Activated T-helper 17 cell treated with anti-CD3 and anti-CD28 coated beads, Interleukin-2, amount 50 U/mL, for 72 hours (primary cell): ENCODE measurements around the gene TRANK1. TPM values are rescaled to one million over a fixed set of nuclear protein-coding genes. Genes with fewer than 3 reads are reported as not detected.
"Not testable (repeated sequence)": the region's sequence is repeated elsewhere in the genome, so short reads cannot be mapped to it uniquely, and the experiment has no call there.

Source experiments
- ATAC-seq: fragments of 150-1000 bp; cut with Tn5 transposase; replicated peaks from 2 replicates; pipeline ENCODE4 v1.10.0; 2021; ENCODE audit warnings: mild to moderate bottlenecking, moderate library complexity
- H3K27ac Mint-ChIP-seq: one replicate; pipeline ENCODE4 v1.8.0; 2022; ENCODE audit warnings: mixed read lengths
- H3K27me3 Mint-ChIP-seq: one replicate; pipeline ENCODE4 v1.8.0; 2022; ENCODE audit warnings: mixed read lengths
- H3K36me3 Mint-ChIP-seq: one replicate; pipeline ENCODE4 v1.8.0; 2022; ENCODE audit warnings: low read depth, mild to moderate bottlenecking, mixed read lengths
- H3K4me1 Mint-ChIP-seq: one replicate; pipeline ENCODE4 v1.8.0; 2022; ENCODE audit warnings: mixed read lengths
- H3K4me3 Mint-ChIP-seq: one replicate; pipeline ENCODE4 v1.8.0; 2022; ENCODE audit warnings: mild to moderate bottlenecking, mixed read lengths
- H3K9me3 Mint-ChIP-seq: one replicate; pipeline ENCODE4 v1.8.0; 2022; ENCODE audit warnings: mixed read lengths
- total RNA-seq, 2 donors: library from RNA; stranded (reverse); gene quantifications; one replicate each; pipeline ENCODE4 v1.2.3, GENCODE V29; 2022

The TRANK1 gene
- total RNA-seq, 2 donors from 2014 or later, result 12.3 to 12.8 TPM

- ATAC-seq, result no peak
- H3K4me1 Mint-ChIP-seq, result peaks cover 14% of the 10 kb centered on the region
- no peak overlapping the region for H3K27ac Mint-ChIP-seq
- H3K27me3 Mint-ChIP-seq, result no peaks in the 10 kb centered on the region
- no peaks in the 10 kb centered on the region for H3K9me3 Mint-ChIP-seq
- no peaks in the 10 kb centered on the region for H3K36me3 Mint-ChIP-seq
- H3K4me3 Mint-ChIP-seq, result no peak overlapping the region
Observed at GRCh38 chr3:36965440-36965839, 20.6 kb upstream of the TRANK1 start.

- Mint-ChIP-seq H3K9me3 (no peaks in the 10 kb centered on the region), H3K4me3 (no peak overlapping the region), H3K36me3 (no peaks in the 10 kb centered on the region), H3K27ac (no peak overlapping the region), H3K27me3 (no peaks in the 10 kb centered on the region), H3K4me1 (peaks cover 11% of the 10 kb centered on the region)
- ATAC-seq, result no peak
Observed at GRCh38 chr3:36964817-36965216, 20.0 kb upstream of the TRANK1 start.

GRCh38 chr3:36964331-36964730 lies 19.5 kb upstream of the TRANK1 start:
- Mint-ChIP-seq H3K4me3 (no peak overlapping the region), H3K27me3 (no peaks in the 10 kb centered on the region), H3K9me3 (no peaks in the 10 kb centered on the region), H3K4me1 (peaks cover 6% of the 10 kb centered on the region), H3K36me3 (no peaks in the 10 kb centered on the region), H3K27ac (no peak overlapping the region)
- no peak for ATAC-seq

DNA sequence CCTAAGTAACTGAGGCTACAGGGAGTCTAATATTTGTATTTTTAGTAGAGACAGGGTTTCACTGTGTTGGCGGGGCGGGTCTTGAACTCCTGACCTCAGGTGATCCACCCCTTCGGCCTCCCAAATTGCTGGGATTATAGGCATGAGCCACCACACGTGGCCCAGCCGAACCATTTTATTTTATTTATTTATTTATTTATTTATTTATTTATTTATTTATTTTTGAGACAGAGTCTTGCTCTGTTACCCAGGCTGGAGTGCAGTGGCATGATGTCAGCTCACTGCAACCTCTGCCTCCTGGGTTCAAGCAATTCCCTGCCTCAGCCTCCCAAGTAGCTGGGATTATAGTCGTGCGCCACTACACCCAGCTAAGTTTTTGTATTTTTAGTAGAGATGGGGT lies 18.2 kb upstream of the TRANK1 start:
- H3K27me3 Mint-ChIP-seq, result not testable (repeated sequence)

GRCh38 chr3:36960502-36960901 lies 15.6 kb upstream of the TRANK1 start:
- Mint-ChIP-seq H3K27me3 (no peaks in the 10 kb centered on the region), H3K4me3 (no peak overlapping the region), H3K4me1 (peaks cover 9% of the 10 kb centered on the region), H3K36me3 (no peaks in the 10 kb centered on the region), H3K9me3 (no peaks in the 10 kb centered on the region), H3K27ac (no peak overlapping the region)
- ATAC-seq, result no peak

More for the DNA sequence above, 18.2 kb upstream of the TRANK1 start:
- not testable (repeated sequence) for H3K4me3 Mint-ChIP-seq, H3K36me3 Mint-ChIP-seq, H3K9me3 Mint-ChIP-seq, ATAC-seq, H3K27ac Mint-ChIP-seq, H3K4me1 Mint-ChIP-seq

DNA sequence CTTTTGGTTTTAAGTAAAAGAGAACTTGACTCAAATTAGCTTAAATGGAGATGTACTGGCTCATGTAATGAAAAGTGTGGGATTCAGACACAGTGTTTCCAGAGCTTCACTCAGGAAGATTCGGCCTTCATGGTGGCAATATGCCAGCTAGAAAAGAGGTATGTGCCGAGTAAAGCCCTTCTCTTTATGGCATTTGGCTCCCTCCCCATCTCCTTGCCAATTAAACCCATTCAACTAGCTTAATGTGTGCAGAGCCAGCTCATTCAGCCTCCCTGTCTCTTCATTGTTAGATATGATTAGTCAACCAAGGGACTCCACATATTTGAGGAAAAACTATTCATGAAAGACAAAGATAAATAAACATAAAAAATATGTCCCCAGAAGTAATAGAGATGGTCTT lies 15.0 kb upstream of the TRANK1 start:
- Mint-ChIP-seq H3K36me3 (no peaks in the 10 kb centered on the region), H3K9me3 (no peaks in the 10 kb centered on the region), H3K4me3 (no peak overlapping the region), H3K27ac (no peak overlapping the region), H3K4me1 (peaks cover 9% of the 10 kb centered on the region), H3K27me3 (no peaks in the 10 kb centered on the region)
- ATAC-seq, result no peak

DNA sequence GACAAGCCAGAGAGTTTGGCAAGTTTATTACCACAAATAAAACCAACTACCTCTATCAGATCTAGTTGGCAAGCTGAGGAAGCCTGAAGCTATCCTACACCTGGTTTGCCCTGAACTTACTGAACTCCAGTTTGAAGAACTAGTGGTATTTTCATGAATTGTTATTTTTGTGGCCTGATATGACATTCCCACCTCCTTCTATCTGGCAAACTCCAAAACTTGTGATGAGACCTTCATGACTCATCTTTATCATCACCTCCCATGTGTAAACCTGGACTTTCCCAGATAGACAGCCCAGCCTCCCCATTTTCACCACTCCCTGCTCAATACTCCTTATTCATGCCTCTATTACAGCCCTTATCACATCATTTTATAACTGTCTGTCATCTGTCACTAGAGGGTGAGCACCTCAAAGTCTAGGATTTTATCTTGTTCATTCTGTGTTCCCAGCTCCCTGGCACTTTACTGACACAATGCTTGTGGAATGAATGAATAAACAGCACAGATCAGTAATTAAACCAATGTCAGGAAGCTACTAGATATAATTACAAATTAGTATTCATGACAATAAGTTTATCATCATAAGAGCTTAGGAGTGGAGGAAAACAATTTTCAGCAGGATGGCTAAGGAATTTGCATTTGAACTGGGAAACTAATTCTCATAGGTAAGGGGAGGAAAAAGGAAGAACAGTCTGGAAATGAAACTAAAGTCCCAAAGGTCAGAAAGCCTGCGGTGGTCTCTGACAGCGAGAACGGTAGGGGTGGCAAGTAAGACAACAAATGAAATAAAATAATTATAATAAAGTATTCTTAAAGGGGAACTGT lies 13.2 kb upstream of the TRANK1 start:
- H3K4me3 Mint-ChIP-seq, result peak overlapping the region; percentile 7
- no peaks in the 10 kb centered on the region for H3K9me3 Mint-ChIP-seq
- H3K4me1 Mint-ChIP-seq, result peaks cover 9% of the 10 kb centered on the region
- H3K36me3 Mint-ChIP-seq, result no peaks in the 10 kb centered on the region
- H3K27me3 Mint-ChIP-seq, result no peaks in the 10 kb centered on the region
- H3K27ac Mint-ChIP-seq, result no peak overlapping the region
- ATAC-seq, result peak; percentile 79

DNA sequence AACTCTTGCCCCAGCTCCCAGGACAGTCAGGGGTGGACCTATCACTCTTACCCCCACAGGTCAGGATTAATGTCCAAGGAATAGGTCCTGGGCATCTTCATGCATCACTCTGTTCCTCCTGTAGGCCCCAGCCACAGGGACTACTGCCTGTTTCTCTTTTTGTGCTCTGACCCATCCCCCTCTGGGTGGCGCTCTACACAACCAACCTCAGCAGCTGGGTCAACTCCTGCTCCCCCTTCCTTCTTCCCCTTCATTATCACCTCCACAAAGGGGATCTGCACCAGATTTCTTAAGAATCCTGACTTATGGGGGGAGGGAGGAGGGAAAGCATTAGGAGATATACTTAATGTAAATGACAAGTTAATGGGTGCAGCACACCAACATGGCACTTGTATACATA lies 12.2 kb upstream of the TRANK1 start:
- Mint-ChIP-seq H3K9me3 (no peaks in the 10 kb centered on the region), H3K4me1 (peaks cover 9% of the 10 kb centered on the region), H3K36me3 (no peaks in the 10 kb centered on the region), H3K27ac (no peak overlapping the region), H3K27me3 (no peaks in the 10 kb centered on the region), H3K4me3 (no peak overlapping the region)
- ATAC-seq, result no peak

DNA sequence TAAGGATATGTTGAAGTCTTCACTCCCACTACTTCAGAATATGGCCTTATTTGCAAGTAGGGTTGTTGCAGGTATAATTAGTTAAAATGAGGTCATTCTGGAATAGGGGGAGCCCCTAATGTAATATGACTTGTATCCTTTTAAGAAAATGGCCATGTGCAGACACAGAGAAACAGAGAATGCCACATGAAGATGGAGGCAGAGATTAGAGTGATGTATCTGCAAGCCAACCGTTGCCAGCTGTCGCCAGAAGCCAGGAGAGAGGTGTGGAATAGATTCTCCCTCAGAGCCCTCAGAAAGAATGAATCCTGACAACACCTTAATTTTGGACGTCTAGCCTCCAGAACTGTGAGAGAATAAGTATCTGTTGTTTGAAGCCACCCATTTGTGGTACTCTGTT lies 11.3 kb upstream of the TRANK1 start:
- Mint-ChIP-seq H3K9me3 (no peaks in the 10 kb centered on the region), H3K4me1 (peaks cover 9% of the 10 kb centered on the region), H3K27me3 (no peaks in the 10 kb centered on the region), H3K36me3 (no peaks in the 10 kb centered on the region), H3K4me3 (no peak overlapping the region), H3K27ac (no peak overlapping the region)
- ATAC-seq, result no peak

DNA sequence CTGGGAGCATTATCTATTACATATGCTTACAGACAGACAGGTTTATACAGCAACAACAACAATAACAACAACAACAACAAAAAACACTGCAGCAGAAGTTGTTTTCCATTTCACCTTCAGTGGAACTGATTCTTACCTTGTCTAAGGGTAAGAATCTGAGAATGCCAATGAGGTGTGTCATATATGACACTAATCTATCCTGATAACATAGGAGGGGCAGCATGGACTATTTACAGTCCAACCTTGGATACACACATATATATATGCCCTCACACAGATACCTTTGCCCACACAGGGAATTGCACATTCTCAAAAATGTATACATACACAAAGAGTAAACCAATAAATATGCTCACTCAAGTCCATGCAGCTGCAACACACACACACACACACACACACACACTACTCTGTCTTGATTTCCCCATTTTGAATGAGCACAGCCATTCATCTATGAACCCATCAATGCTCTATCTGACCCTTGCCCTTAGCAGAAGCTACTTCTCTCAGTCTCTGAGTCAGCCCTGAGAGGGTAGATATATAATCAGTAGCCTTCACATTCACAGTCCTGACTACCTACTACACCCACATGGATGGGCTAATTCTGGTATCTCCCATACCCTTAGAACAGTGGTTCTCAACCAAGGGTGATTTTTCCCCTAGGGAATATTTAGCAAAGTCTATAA lies 9.7 kb upstream of the TRANK1 start:
- H3K27me3 Mint-ChIP-seq, result no peaks in the 10 kb centered on the region
- peaks cover 9% of the 10 kb centered on the region for H3K4me1 Mint-ChIP-seq
- H3K36me3 Mint-ChIP-seq, result no peaks in the 10 kb centered on the region
- no peak for ATAC-seq
- no peak overlapping the region for H3K4me3 Mint-ChIP-seq
- H3K27ac Mint-ChIP-seq, result no peak overlapping the region
- H3K9me3 Mint-ChIP-seq, result no peaks in the 10 kb centered on the region

DNA sequence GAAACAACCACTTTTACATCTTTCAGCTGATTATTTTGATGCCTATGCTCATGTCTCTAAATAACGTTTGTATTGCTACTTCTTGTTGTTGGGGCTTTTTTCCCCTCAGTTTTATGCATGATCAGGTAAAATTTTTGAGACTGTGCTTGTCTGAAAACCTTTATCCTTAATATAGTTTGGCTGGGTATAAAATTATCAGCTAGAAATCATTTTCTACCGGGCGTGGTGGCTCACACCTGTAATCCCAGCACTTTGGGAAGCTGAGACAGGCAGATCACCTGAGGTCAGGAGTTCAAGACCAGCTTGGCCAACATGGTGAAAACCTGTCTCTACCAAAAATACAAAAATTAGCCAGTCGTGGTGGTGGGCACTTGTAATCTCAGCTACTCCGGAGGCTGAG lies 3.0 kb upstream of the TRANK1 start:
- not testable (repeated sequence) for H3K27ac Mint-ChIP-seq, ATAC-seq, H3K27me3 Mint-ChIP-seq, H3K4me3 Mint-ChIP-seq, H3K4me1 Mint-ChIP-seq, H3K36me3 Mint-ChIP-seq
- peaks cover 13% of the 10 kb centered on the region for H3K9me3 Mint-ChIP-seq

DNA sequence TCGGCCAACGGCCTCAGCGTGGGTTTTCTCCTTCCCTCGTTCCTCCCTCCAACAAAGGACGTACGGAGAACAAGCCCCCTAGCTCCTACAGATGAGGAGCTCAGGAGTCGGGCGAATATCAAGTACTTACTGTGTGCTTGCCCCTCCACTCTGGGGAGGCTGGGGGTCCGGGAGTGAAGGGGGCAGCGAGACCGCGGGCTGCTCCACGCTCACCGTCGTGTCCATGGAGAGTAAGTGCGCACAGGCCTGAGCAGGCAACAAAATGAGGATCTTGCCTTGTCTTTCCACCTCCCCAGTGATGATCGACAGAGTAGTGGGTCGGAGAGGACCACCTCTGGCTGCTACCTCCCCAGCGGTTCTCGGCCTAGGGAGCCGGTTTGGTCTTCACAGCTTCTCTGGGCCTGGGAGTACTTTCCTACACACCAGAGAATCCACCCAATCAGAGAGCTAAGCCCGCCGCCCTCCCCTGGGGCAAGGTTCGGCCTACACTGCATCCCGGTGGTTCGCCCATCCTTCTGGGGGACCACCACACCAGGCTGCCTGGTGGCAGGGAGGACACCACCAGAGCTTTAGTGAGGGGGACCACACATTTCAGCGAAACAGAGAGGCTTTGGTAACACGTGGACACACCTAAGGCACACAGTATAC lies 603 bp upstream of the TRANK1 start:
- Mint-ChIP-seq H3K4me3 (peak overlapping the region; percentile 70), H3K27ac (no peak overlapping the region)
- ATAC-seq, result no peak

GRCh38 chr3:36944012-36944640 lies 728 bp downstream of the TRANK1 start:
- H3K4me3 Mint-ChIP-seq, result peak overlapping the region; percentile 75
- H3K9me3 Mint-ChIP-seq, result peaks cover 10% of the 10 kb centered on the region
- no peak overlapping the region for H3K27ac Mint-ChIP-seq
- H3K36me3 Mint-ChIP-seq, result no peaks in the 10 kb centered on the region
- H3K4me1 Mint-ChIP-seq, result no peaks in the 10 kb centered on the region
- peak; percentile 64 for ATAC-seq
- H3K27me3 Mint-ChIP-seq, result no peaks in the 10 kb centered on the region

More for the DNA sequence above, 603 bp upstream of the TRANK1 start:
- Mint-ChIP-seq H3K36me3 (no peaks in the 10 kb centered on the region), H3K9me3 (peaks cover 13% of the 10 kb centered on the region), H3K4me1 (no peaks in the 10 kb centered on the region), H3K27me3 (no peaks in the 10 kb centered on the region)

GRCh38 chr3:36943601-36944000 lies 1.3 kb downstream of the TRANK1 start:
- no peaks in the 10 kb centered on the region for H3K36me3 Mint-ChIP-seq
- no peak overlapping the region for H3K27ac Mint-ChIP-seq
- no peaks in the 10 kb centered on the region for H3K4me1 Mint-ChIP-seq
- peaks cover 4% of the 10 kb centered on the region for H3K9me3 Mint-ChIP-seq
- peak overlapping the region; percentile 75 for H3K4me3 Mint-ChIP-seq
- H3K27me3 Mint-ChIP-seq, result no peaks in the 10 kb centered on the region
- no peak for ATAC-seq
